NOMO-1 treated with dmso at 0.1 percent for 144 hours (cell line): ENCODE measurements around the gene ARFIP1.

ENCODE experiments used
- DNase-seq: peaks from one replicate; lab custom pipeline; 2025; ENCODE audit not compliant: unreplicated experiment; lab: John Stamatoyannopoulos, UW

The ARFIP1 gene

GRCh38 chr4:152784490-152785350, 5.0 kb downstream of the ARFIP1 start:
- no peak for DNase-seq

- DNase-seq, result no peak
These were observed 6.2 kb downstream of the ARFIP1 start for GRCh38 chr4:152785639-152786615.

GRCh38 chr4:152786627-152787026, 6.9 kb downstream of the ARFIP1 start:
- no peak for DNase-seq

GRCh38 chr4:152795891-152796290, 16.1 kb downstream of the ARFIP1 start:
- DNase-seq, result no peak

GRCh38 chr4:152803541-152803940, 23.8 kb downstream of the ARFIP1 start:
- DNase-seq, result no peak

GRCh38 chr4:152805071-152805650, 25.4 kb downstream of the ARFIP1 start:
- no peak for DNase-seq

GRCh38 chr4:152805818-152806217, 26.1 kb downstream of the ARFIP1 start:
- no peak for DNase-seq

GRCh38 chr4:152806501-152807125, 26.9 kb downstream of the ARFIP1 start:
- DNase-seq, result no peak

- DNase-seq, result no peak
These were observed 27.6 kb downstream of the ARFIP1 start for GRCh38 chr4:152807294-152807829.

GRCh38 chr4:152808670-152809069, 28.9 kb downstream of the ARFIP1 start:
- no peak for DNase-seq

GRCh38 chr4:152810715-152811287, 31.0 kb downstream of the ARFIP1 start:
- DNase-seq, result no peak

- no peak for DNase-seq
These were observed 35.3 kb downstream of the ARFIP1 start for GRCh38 chr4:152815078-152815477.

GRCh38 chr4:152817331-152817730, 37.6 kb downstream of the ARFIP1 start:
- DNase-seq, result no peak

GRCh38 chr4:152819026-152819645, 39.4 kb downstream of the ARFIP1 start:
- no peak for DNase-seq

- no peak for DNase-seq
These were observed 40.3 kb downstream of the ARFIP1 start for GRCh38 chr4:152820073-152820472.

GRCh38 chr4:152822323-152822722, 42.6 kb downstream of the ARFIP1 start:
- no peak for DNase-seq

GRCh38 chr4:152824561-152824960, 44.8 kb downstream of the ARFIP1 start:
- no peak for DNase-seq

GRCh38 chr4:152825336-152825735, 45.6 kb downstream of the ARFIP1 start:
- DNase-seq, result no peak

- no peak for DNase-seq
These were observed 48.4 kb downstream of the ARFIP1 start for GRCh38 chr4:152828122-152828521.

- no peak for DNase-seq
These were observed 51.7 kb downstream of the ARFIP1 start for GRCh38 chr4:152831416-152831815.
